Esophagus muscularis mucosa (tissue), 4 donors: ENCODE measurements around the gene TAF3. TPM values are rescaled to one million over a fixed set of nuclear protein-coding genes. Genes with fewer than 3 reads are reported as not detected.

ENCODE experiments used
- DNase-seq: peaks from one replicate; pipeline ENCODE4 v3.0.0-alpha.2; 2017; ENCODE audit errors: extremely low spot score
- H3K27ac ChIP-seq, 4 donors: fragments of 200-600 bp; sonication (generic); replicated peaks in 1 of 4; 1 replicate in 3 of 4; 2 replicates in 1 of 4; pipeline ENCODE4 v1.5.1; 2016 to 2019; ENCODE audit warnings: mild to moderate bottlenecking in 1 of 4
- H3K27me3 ChIP-seq, 4 donors: fragments of 200-600 bp; sonication (generic); one replicate each; pipeline versions ENCODE4 v1.5.1 to v1.6.0; 2016 to 2019
- H3K36me3 ChIP-seq, 4 donors: fragments of 200-600 bp; sonication (generic); one replicate each; pipeline ENCODE4 v1.5.1; 2016 to 2019
- H3K4me1 ChIP-seq, 4 donors: fragments of 200-600 bp; sonication (generic); one replicate each; pipeline ENCODE4 v1.5.1; 2016 to 2019
- H3K4me3 ChIP-seq, 4 donors: fragments of 200-600 bp; sonication (generic); 1 replicate in 2 of 4; 2 replicates in 2 of 4; pipeline ENCODE4 v1.5.1; 2016 to 2019; ENCODE audit warnings: mild to moderate bottlenecking in 4 of 4, moderate library complexity in 1 of 4
- H3K9me3 ChIP-seq, 4 donors: fragments of 200-600 bp; sonication (generic); 1 replicate in 3 of 4; 2 replicates in 1 of 4; pipeline ENCODE4 v1.5.1; 2016 to 2019
- CTCF ChIP-seq, 3 experiments: fragments of 200-600 bp in 2 of 3; fragments of 450-650 bp in 1 of 3; sonication (generic) in 2 of 3; IDR thresholded peaks; one replicate each; pipeline ENCODE4 v1.5.1; 2017 to 2019; ENCODE audit warnings: antibody characterized with exemption in 3 of 3, mild to moderate bottlenecking in 2 of 3, moderate library complexity in 1 of 3
- EP300 ChIP-seq: sonication (generic); formaldehyde crosslinking; IDR thresholded peaks from one replicate; pipeline ENCODE4 v1.6.1; 2017; ENCODE audit warnings: antibody characterized with exemption
- POLR2A ChIP-seq: fragments of 450-650 bp; IDR thresholded peaks from one replicate; pipeline ENCODE4 v1.6.1; 2017; ENCODE audit warnings: antibody characterized with exemption, moderate library complexity, mild to moderate bottlenecking, low read depth
- POLR2AphosphoS5 ChIP-seq, 2 donors: sonication (generic); formaldehyde crosslinking; IDR thresholded peaks; one replicate each; pipeline ENCODE4 v1.6.1; 2017; ENCODE audit warnings: antibody characterized with exemption in 2 of 2
- WGBS: methylation state at CpG from one replicate; pipeline ENCODE4 v1.1.5; 2018; 5-methylcytosine and 5-hydroxymethylcytosine counted together
- intact Hi-C: fragments of 100-400 bp; cut with DNase I; formaldehyde crosslinking; loops from one replicate; pipeline ENCODE4 v1.15.1; 2023
- total RNA-seq, 4 donors: library from RNA; depleted of rRNA; stranded (reverse); fragments of >200 nt; gene quantifications; one replicate each; pipeline versions ENCODE4 v1.1.0 to v1.2.1, GENCODE V29; 2016

The TAF3 gene
- total RNA-seq, 4 donors from 2014 or later: 8.8 to 11.2 (median 10.7) TPM

- Histone ChIP-seq H3K4me3 (no peak overlapping the region), H3K27ac (no peak overlapping the region), H3K4me1 (peaks cover 0 to 5% (median 2%) of the 10 kb centered on the region in 4 donors), H3K36me3 (no peaks in the 10 kb centered on the region), H3K9me3 (no peaks in the 10 kb centered on the region), H3K27me3 (no peaks in the 10 kb centered on the region)
- no peak for DNase-seq
- intact Hi-C loops: no loop called here
- 99% methylated on average over 3 of the region's 3 CpGs for WGBS
- TF ChIP-seq POLR2A (no peak), EP300 (no peak), CTCF (IDR thresholded peaks at IDR 0.05) (no peak), POLR2AphosphoS5 (IDR thresholded peaks at IDR 0.05) (no peak)
Observed at GRCh38 chr10:7853890-7854289, 35.6 kb downstream of the TAF3 start.

- TF ChIP-seq CTCF (IDR thresholded peaks at IDR 0.05) (no peak), POLR2AphosphoS5 (IDR thresholded peaks at IDR 0.05) (no peak), POLR2A (no peak), EP300 (no peak)
- H3K27ac ChIP-seq: no peak overlapping the region
- intact Hi-C loops: no loop called here
- no peaks in the 10 kb centered on the region for H3K9me3 ChIP-seq
- DNase-seq: no peak
- no peaks in the 10 kb centered on the region for H3K36me3 ChIP-seq
- H3K4me3 ChIP-seq: no peak overlapping the region
- H3K27me3 ChIP-seq: no peaks in the 10 kb centered on the region
- peaks cover 0 to 5% (median 2%) of the 10 kb centered on the region in 4 donors for H3K4me1 ChIP-seq
- WGBS: 93% methylated on average over 4 of the region's 4 CpGs
Observed at GRCh38 chr10:7855205-7855604, 36.9 kb downstream of the TAF3 start.

- TF ChIP-seq CTCF (IDR thresholded peaks at IDR 0.05) (no peak), EP300 (no peak), POLR2AphosphoS5 (IDR thresholded peaks at IDR 0.05) (no peak), POLR2A (no peak)
- Histone ChIP-seq H3K4me3 (no peak overlapping the region), H3K4me1 (peaks cover 0 to 5% (median 2%) of the 10 kb centered on the region in 4 donors), H3K27me3 (no peaks in the 10 kb centered on the region), H3K9me3 (peaks cover 0 to 14% (median 6%) of the 10 kb centered on the region in 4 donors), H3K36me3 (no peaks in the 10 kb centered on the region), H3K27ac (no peak overlapping the region)
- 53% methylated on average over 4 of the region's 4 CpGs for WGBS
- intact Hi-C loops: no loop called here
- DNase-seq: no peak
Observed at GRCh38 chr10:7856678-7857077, 38.4 kb downstream of the TAF3 start.

GRCh38 chr10:7857262-7857661, 39.0 kb downstream of the TAF3 start:
- TF ChIP-seq POLR2A (no peak), EP300 (no peak), POLR2AphosphoS5 (IDR thresholded peaks at IDR 0.05) (no peak), CTCF (IDR thresholded peaks at IDR 0.05) (no peak)
- Histone ChIP-seq H3K9me3 (peaks cover 0 to 20% (median 10%) of the 10 kb centered on the region in 4 donors), H3K4me1 (peaks cover 0 to 5% (median 2%) of the 10 kb centered on the region in 4 donors), H3K36me3 (no peaks in the 10 kb centered on the region), H3K27me3 (no peaks in the 10 kb centered on the region), H3K4me3 (no peak overlapping the region), H3K27ac (no peak overlapping the region)
- DNase-seq: no peak
- intact Hi-C loops: no loop called here
- WGBS: 68% methylated on average over 4 of the region's 4 CpGs

GRCh38 chr10:7861509-7862120, 43.3 kb downstream of the TAF3 start:
- H3K4me3 ChIP-seq: no peak overlapping the region
- no peaks in the 10 kb centered on the region for H3K36me3 ChIP-seq
- peaks cover 0 to 5% (median 2%) of the 10 kb centered on the region in 4 donors for H3K4me1 ChIP-seq
- no peak for DNase-seq
- H3K9me3 ChIP-seq: peaks cover 0 to 25% (median 16%) of the 10 kb centered on the region in 4 donors
- WGBS: 94% methylated on average over 3 of the region's 4 CpGs
- no peak for TF ChIP-seq CTCF (IDR thresholded peaks at IDR 0.05)
- TF ChIP-seq EP300: no peak
- TF ChIP-seq POLR2AphosphoS5 (IDR thresholded peaks at IDR 0.05): no peak
- intact Hi-C loops: no loop called here
- H3K27ac ChIP-seq: no peak overlapping the region
- H3K27me3 ChIP-seq: no peaks in the 10 kb centered on the region
